ENCODE data around the gene RAB28.
A peak's percentile ranks its signal among the peaks of the same experiment; 100 is the strongest.

Gene RAB28

GRCh38 chr4:13496605-13497004, 12.5 kb upstream of the RAB28 start:
- no peak overlapping the region for H3K4me2 ChIP-seq (ENCODE audit: low read depth, low read length, poor library complexity, severe bottlenecking)
- H3K36me3 ChIP-seq (ENCODE audit: insufficient read depth, low read length), result no peaks in the 10 kb centered on the region
- H3K9me2 ChIP-seq (replicated peaks; ENCODE audit: low read depth, low read length), result no peaks in the 10 kb centered on the region
- no peaks in the 10 kb centered on the region for H3K27me3 ChIP-seq (ENCODE audit: insufficient read depth, low read length, poor library complexity, severe bottlenecking)
- H2AFZ ChIP-seq (ENCODE audit: low read length), result no peak overlapping the region
- H3K9me3 ChIP-seq (ENCODE audit: insufficient read depth, low read depth, low read length), result no peaks in the 10 kb centered on the region
- H3K4me1 ChIP-seq (ENCODE audit: insufficient read depth, low read length, poor library complexity, severe bottlenecking), result peaks cover 12% of the 10 kb centered on the region
- H4K20me1 ChIP-seq (ENCODE audit: insufficient read depth, low read length, poor library complexity, severe bottlenecking), result no peaks in the 10 kb centered on the region
- H3K9ac ChIP-seq (ENCODE audit: low read depth, low read length, poor library complexity, severe bottlenecking), result no peak overlapping the region
- H3K79me2 ChIP-seq (ENCODE audit: insufficient read depth, low read length), result no peaks in the 10 kb centered on the region
- H3K4me3 ChIP-seq (ENCODE audit: low read length, poor library complexity, severe bottlenecking), result no peak overlapping the region
- TF ChIP-seq EZH2phosphoT487 (IDR thresholded peaks at IDR 0.05; ENCODE audit: borderline replicate concordance) (no peak), CTCF (conservative IDR thresholded peaks at IDR 0.05; ENCODE audit: low read length) (no peak; the same call in 1 of the 2 replicates)
- peaks cover 6% of the 10 kb centered on the region; the same call in 1 of the 2 replicates for H3F3A ChIP-seq (ENCODE audit: low read depth)

GRCh38 chr4:13495753-13496152, 11.6 kb upstream of the RAB28 start:
- Histone ChIP-seq H2AFZ (ENCODE audit: low read length) (no peak overlapping the region), H3K9ac (ENCODE audit: low read depth, low read length, poor library complexity, severe bottlenecking) (no peak overlapping the region), H3K79me2 (ENCODE audit: insufficient read depth, low read length) (no peaks in the 10 kb centered on the region), H3K27me3 (ENCODE audit: insufficient read depth, low read length, poor library complexity, severe bottlenecking) (no peaks in the 10 kb centered on the region), H3K4me2 (ENCODE audit: low read depth, low read length, poor library complexity, severe bottlenecking) (no peak overlapping the region), H3K9me3 (ENCODE audit: insufficient read depth, low read depth, low read length) (no peaks in the 10 kb centered on the region), H3K36me3 (ENCODE audit: insufficient read depth, low read length) (no peaks in the 10 kb centered on the region), H3K4me3 (ENCODE audit: low read length, poor library complexity, severe bottlenecking) (no peak overlapping the region), H3K9me2 (replicated peaks; ENCODE audit: low read depth, low read length) (no peaks in the 10 kb centered on the region), H4K20me1 (ENCODE audit: insufficient read depth, low read length, poor library complexity, severe bottlenecking) (no peaks in the 10 kb centered on the region), H3K4me1 (ENCODE audit: insufficient read depth, low read length, poor library complexity, severe bottlenecking) (peaks cover 12% of the 10 kb centered on the region), H3F3A (ENCODE audit: low read depth) (peaks cover 6% of the 10 kb centered on the region; the same call in 1 of the 2 replicates)
- TF ChIP-seq EZH2phosphoT487 (IDR thresholded peaks at IDR 0.05; ENCODE audit: borderline replicate concordance), result no peak
- no peak for TF ChIP-seq CTCF (conservative IDR thresholded peaks at IDR 0.05; ENCODE audit: low read length)

GRCh38 chr4:13493793-13494192, 9.7 kb upstream of the RAB28 start:
- no peak for TF ChIP-seq EZH2phosphoT487 (IDR thresholded peaks at IDR 0.05; ENCODE audit: borderline replicate concordance)
- TF ChIP-seq CTCF (conservative IDR thresholded peaks at IDR 0.05; ENCODE audit: low read length), result no peak
- peaks cover 12% of the 10 kb centered on the region for H3K4me1 ChIP-seq (ENCODE audit: insufficient read depth, low read length, poor library complexity, severe bottlenecking)
- no peak overlapping the region for H3K9ac ChIP-seq (ENCODE audit: low read depth, low read length, poor library complexity, severe bottlenecking)
- H3K4me3 ChIP-seq (ENCODE audit: low read length, poor library complexity, severe bottlenecking), result peak overlapping the region; percentile 3
- H3K36me3 ChIP-seq (ENCODE audit: insufficient read depth, low read length), result no peaks in the 10 kb centered on the region
- H3K9me3 ChIP-seq (ENCODE audit: insufficient read depth, low read depth, low read length), result no peaks in the 10 kb centered on the region
- peaks cover 6% of the 10 kb centered on the region; the same call in 1 of the 2 replicates for H3F3A ChIP-seq (ENCODE audit: low read depth)
- H4K20me1 ChIP-seq (ENCODE audit: insufficient read depth, low read length, poor library complexity, severe bottlenecking), result no peaks in the 10 kb centered on the region
- H3K79me2 ChIP-seq (ENCODE audit: insufficient read depth, low read length), result no peaks in the 10 kb centered on the region
- H3K9me2 ChIP-seq (replicated peaks; ENCODE audit: low read depth, low read length), result no peaks in the 10 kb centered on the region
- H3K27me3 ChIP-seq (ENCODE audit: insufficient read depth, low read length, poor library complexity, severe bottlenecking), result no peaks in the 10 kb centered on the region
- H2AFZ ChIP-seq (ENCODE audit: low read length), result no peak overlapping the region
- peak overlapping the region; percentile 14 for H3K4me2 ChIP-seq (ENCODE audit: low read depth, low read length, poor library complexity, severe bottlenecking)

All from Loucy (cell line).